ENCODE measurements around the gene PARP15.

- no peak for TF ChIP-seq CTCF (IDR thresholded peaks at IDR 0.05; ENCODE audit: poor library complexity)
- TF ChIP-seq EZH2 (IDR thresholded peaks at IDR 0.05; ENCODE audit: borderline replicate concordance), result no peak
Observed at GRCh38 chr3:122623031-122623829, 45.8 kb downstream of the PARP15 start.
